HL-60/S4 treated with retinoic acid at 250 ng/mL for 4 days and 3 days (cell line): Measurements from ENCODE around the gene PAM16.

Experiments used
- in situ Hi-C: fragments of 300-500 bp; cut with MboI; formaldehyde crosslinking; loops from 2 replicates; pipeline ENCODE4 v1.7.0; 2022; ENCODE audit warnings: low sequenced_read_pairs

PAM16 gene

DNA sequence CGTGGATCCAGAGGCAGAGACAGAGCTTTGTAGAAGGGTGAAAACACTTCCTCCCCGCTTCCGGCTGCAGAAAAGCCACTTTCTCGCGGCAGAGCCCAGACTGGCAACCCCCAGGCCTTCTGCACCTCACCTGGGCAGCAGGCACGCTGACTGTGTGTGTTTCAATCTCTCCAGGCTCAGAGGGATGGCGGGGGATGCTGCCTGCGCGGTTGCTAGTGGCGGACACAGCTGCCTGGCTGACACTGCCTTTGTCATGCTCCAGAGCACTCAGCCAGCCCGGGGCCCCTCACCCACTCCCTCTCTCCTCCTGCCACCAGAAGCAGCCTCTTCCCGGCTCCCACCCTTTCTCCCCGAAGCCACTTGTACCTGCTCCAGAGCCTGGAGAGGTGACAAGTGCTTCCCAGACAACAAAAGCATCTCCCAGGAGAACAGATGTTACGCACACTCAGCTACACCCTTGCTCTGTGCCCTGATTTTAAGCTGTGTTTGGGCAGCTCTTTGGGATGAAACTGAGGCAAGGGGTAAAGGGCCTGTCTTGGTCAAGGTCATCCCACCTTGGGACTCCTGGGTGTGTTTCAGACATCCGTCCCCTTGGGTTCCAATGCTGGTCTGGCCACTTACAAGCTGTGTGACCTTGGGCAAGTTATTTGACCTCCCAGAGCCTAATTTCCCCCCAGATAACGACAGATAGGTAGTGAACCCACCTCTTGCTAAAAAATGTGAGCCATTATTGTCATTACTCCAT, 44.5 kb downstream of the PAM16 start:
- in situ Hi-C loops, result no loop called here

DNA sequence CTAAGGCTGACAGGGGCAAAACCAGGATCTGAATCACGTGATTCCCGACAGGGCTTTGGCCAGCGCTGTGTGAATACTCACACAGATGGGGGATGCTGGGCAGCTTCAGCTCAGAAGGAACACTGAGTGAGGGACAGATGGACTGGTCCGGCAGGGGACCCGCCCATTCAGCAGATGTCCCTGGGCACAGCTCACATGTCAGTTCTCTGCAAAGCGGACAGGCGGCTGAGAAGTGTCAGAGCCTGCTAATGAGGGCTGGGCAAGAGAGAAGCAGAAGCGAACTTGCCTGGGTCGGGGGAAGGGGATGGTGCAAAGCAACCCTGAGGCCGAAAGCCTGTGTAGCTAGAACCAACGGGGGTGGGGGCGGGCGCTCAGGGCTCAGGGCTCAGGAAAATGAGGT, 47.1 kb downstream of the PAM16 start:
- in situ Hi-C loops, result no loop called here

- in situ Hi-C loops, result no loop called here
These were observed 49.2 kb downstream of the PAM16 start for GRCh38 chr16:4301968-4302367.

GRCh38 chr16:4301177-4301576, 49.9 kb downstream of the PAM16 start:
- in situ Hi-C loops, result no loop called here

DNA sequence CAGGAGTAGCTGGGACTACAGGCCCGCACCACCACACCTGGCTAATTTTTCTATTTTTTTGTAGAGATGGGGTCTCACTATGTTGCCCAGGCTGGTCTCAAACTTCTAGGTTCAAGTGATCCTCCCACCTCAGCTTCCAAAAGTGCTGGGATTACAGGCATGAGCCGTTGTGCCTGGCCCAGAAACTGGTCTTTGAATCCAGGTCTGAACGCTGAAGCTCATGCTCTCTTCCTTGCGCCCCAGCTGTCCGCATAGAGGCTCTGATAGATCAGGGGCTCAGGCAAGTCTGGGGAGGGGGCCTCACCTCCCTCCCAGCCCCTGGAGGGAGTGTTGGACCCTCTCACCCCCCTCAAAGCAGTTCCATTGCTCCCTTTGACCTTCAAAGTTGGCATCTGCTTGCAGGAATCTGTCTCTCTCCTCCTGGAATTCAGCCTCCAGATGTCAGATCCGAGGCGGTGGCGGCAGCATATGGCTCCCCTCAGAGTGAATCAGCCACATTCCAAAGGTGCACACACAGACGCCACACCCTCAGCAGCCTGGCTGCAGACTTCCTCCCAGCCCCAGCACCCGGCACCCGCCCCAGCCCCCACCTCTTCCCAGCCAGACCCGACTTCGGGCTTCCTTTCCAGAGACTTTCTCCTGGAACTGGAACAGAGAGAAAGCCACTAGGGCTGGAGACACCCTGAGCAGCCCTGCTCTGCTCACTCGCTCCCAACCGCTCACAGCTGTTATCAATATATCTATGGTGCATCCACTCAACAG, 52.2 kb downstream of the PAM16 start:
- in situ Hi-C loops, result no loop called here

- in situ Hi-C loops, result no loop called here
These were observed 53.6 kb downstream of the PAM16 start for GRCh38 chr16:4297480-4297879.

DNA sequence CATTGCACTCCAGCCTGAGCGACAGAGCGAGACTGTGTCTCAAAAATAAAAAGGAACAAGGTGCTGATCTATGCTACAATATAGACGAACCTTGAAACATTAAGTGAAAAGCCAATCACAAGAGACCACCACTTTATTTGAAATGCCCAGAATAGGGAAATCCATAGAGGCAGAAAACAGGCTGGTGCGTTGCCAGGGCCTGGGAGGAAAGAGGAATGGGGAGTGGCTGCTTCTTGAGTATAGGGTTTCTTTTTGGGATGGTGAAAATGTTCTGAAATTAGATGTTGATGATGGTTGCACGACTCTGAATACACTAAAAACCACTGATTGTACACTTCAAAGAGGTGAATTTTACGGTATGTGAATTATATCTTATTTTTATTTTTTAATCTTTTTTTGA, 55.5 kb downstream of the PAM16 start:
- in situ Hi-C loops, result no loop called here

DNA sequence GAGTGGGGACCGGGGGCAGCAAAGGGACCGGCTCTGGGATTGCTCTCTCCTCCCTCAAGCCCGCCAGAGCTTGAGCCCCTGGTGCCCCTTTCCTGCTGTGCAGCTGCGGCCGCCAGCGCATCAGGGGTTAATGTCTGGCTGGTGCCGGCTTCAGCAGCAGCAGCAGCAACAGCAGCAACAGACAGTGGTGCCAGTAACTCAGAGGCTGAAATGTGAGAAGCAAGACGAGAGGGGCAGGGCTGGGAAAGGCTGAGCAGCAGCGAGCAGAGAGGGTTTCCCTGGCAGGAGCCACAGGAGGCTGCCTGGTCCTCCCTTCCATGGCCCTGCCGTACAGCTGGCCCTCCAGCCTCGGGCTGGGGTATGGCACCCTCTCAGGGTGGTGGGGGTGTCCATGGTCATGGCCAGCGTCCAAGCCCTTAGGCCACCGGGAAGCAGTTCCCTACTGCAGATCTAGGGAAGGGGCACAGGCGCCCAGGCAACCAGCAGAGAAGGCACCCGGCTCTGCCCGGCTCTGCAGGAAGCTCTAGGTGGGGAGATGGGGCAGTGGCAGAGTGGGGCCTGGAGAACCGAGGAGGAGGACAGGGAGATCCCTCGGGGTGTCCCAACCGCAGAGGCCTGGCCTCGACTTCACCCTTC, 57.2 kb downstream of the PAM16 start:
- in situ Hi-C loops, result no loop called here

DNA sequence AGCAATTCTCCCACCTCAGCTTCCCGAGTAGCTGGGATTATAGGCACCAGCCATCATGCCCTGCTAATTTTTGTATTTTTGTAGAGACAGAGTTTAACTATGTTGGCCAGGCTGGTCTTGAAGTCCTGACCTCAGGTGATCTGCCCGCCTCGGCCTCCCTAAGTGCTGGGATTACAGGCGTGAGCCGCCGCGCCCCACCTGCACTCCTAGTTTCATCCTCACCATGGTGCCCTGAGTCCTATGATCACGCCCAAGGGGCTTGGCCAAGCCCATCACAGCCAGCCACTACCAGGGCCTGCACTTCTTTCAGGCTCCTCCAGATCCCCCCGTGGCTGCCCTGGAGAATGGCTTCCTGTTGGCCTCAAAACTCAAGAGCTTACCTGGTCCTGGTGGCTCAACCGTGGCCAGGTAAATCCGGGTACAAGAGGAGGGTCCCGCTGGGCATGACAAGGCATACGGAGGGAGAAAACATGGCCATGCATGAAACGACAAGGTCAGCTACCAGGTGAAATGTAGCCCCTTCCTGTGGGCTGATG, 57.9 kb downstream of the PAM16 start:
- in situ Hi-C loops, result no loop called here

- in situ Hi-C loops, result no loop called here
These were observed 59.4 kb downstream of the PAM16 start for GRCh38 chr16:4291699-4292098.
